Measurements from ENCODE around the gene VMO1. TPM values are rescaled to one million over a fixed set of nuclear protein-coding genes. Genes with fewer than 3 reads are reported as not detected.

Gene VMO1, protein sequence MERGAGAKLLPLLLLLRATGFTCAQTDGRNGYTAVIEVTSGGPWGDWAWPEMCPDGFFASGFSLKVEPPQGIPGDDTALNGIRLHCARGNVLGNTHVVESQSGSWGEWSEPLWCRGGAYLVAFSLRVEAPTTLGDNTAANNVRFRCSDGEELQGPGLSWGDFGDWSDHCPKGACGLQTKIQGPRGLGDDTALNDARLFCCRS
- polyA plus RNA-seq (2013, experiment 1 of 2) = 0.23 TPM
- 0.16 TPM for polyA plus RNA-seq (2013, experiment 2 of 2)

DNA sequence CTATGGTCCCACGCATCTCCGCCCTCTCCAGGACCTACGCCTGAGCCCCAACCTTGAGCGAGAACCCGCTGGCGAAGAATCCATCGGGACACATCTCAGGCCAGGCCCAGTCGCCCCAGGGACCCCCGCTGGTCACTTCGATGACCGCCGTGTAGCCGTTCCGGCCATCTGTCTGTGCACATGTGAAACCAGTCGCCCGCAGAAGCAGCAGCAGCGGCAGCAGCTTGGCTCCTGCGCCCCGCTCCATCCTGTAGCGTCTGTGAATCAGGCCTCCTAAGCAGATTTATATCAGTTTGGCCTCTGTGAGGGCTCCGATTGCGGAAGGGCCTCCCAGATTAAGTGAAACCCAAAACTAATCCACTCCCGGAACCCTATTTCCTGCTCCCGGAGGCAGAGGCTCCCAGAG lies at the start of gene VMO1:
TSS of gene VMO1 (minus strand) at position 259 of the 406 bp plus-strand sequence. CDS start at position 247, 12 bp downstream.
- Histone ChIP-seq H2BK12ac (ENCODE audit: low read length in 2 of 2) (no peak within 1 kb of the TSS), H3K36me3 (ENCODE audit: control insufficient read depth in 1 of 2, insufficient read depth in 2 of 2, low read depth in 1 of 2, low read length in 2 of 2) (no peaks in the 10 kb centered on the region), H3K14ac (ENCODE audit: low read length in 2 of 2) (no peak within 1 kb of the TSS), H2BK120ac (ENCODE audit: low read depth, low read length) (no peak within 1 kb of the TSS), H3K79me1 (replicated peaks; ENCODE audit: low read length, poor library complexity, severe bottlenecking) (peaks cover 7% of the 10 kb centered on the region), H2AK5ac (ENCODE audit: low read length, severe bottlenecking) (no peak within 1 kb of the TSS), H4K8ac (ENCODE audit: low read length) (no peak within 1 kb of the TSS), H3K4me2 (ENCODE audit: low read length, poor library complexity, severe bottlenecking) (no peak within 1 kb of the TSS), H3K18ac (ENCODE audit: low read depth in 1 of 2, low read length in 2 of 2) (no peak within 1 kb of the TSS), H4K91ac (ENCODE audit: low read length) (no peak within 1 kb of the TSS), H2BK5ac (ENCODE audit: low read depth, low read length, poor library complexity, severe bottlenecking) (no peak within 1 kb of the TSS), H3K9ac (ENCODE audit: low read length) (peak within 1 kb of the TSS; percentile 46), H3K23ac (ENCODE audit: low read length in 2 of 2) (peak within 1 kb of the TSS in 1 of 2 experiments; percentile 9), H3K4me1 (ENCODE audit: control insufficient read depth, insufficient read depth, low read depth, low read length) (peaks cover 15% of the 10 kb centered on the region), H3K27me3 (ENCODE audit: control insufficient read depth in 1 of 2, insufficient read depth in 1 of 2, low read length in 2 of 2) (peaks cover 8 to 34% of the 10 kb centered on the region in 2 experiments), H3K4me3 (ENCODE audit: insufficient read depth in 1 of 2, low read depth in 1 of 2, low read length in 2 of 2) (peak within 1 kb of the TSS in 1 of 2 experiments; percentile 69), H3K9me3 (ENCODE audit: control insufficient read depth, low read length) (no peaks in the 10 kb centered on the region), H3K27ac (ENCODE audit: low read length, poor library complexity, severe bottlenecking) (no peak within 1 kb of the TSS), H2BK15ac (ENCODE audit: low read depth, poor library complexity, severe bottlenecking) (no peak within 1 kb of the TSS), H2AFZ (ENCODE audit: low read depth, low read length) (no peak within 1 kb of the TSS), H3K4ac (ENCODE audit: low read depth in 1 of 2, low read length in 2 of 2) (no peak within 1 kb of the TSS)
- WGBS = 91% methylated on average over 20 of the region's 24 CpGs
- no peak for DNase-seq

GRCh38 chr17:4834681-4835020 lies 48.5 kb upstream of the VMO1 start:
- H3K9me3 ChIP-seq (ENCODE audit: control insufficient read depth, low read length) = no peaks in the 10 kb centered on the region
- H3K27me3 ChIP-seq (ENCODE audit: control insufficient read depth in 1 of 2, insufficient read depth in 1 of 2, low read length in 2 of 2) = no peaks in the 10 kb centered on the region
- H2BK12ac ChIP-seq (ENCODE audit: low read length in 2 of 2) = no peak overlapping the region
- peak overlapping the region; percentile 98 for H3K4me2 ChIP-seq (ENCODE audit: low read length, poor library complexity, severe bottlenecking)
- no peak overlapping the region for H2BK120ac ChIP-seq (ENCODE audit: low read depth, low read length)
- peaks cover 6% of the 10 kb centered on the region for H3K79me1 ChIP-seq (replicated peaks; ENCODE audit: low read length, poor library complexity, severe bottlenecking)
- H3K4me3 ChIP-seq (ENCODE audit: insufficient read depth in 1 of 2, low read depth in 1 of 2, low read length in 2 of 2) = peak overlapping the region; percentile 12 to 95
- H3K14ac ChIP-seq (ENCODE audit: low read length in 2 of 2) = no peak overlapping the region
- H3K36me3 ChIP-seq (ENCODE audit: control insufficient read depth in 1 of 2, insufficient read depth in 2 of 2, low read depth in 1 of 2, low read length in 2 of 2) = peaks cover 0 to 4% of the 10 kb centered on the region in 2 experiments
- no peak for DNase-seq
- H2BK15ac ChIP-seq (ENCODE audit: low read depth, poor library complexity, severe bottlenecking) = no peak overlapping the region
- H3K23ac ChIP-seq (ENCODE audit: low read length in 2 of 2) = no peak overlapping the region
- H3K27ac ChIP-seq (ENCODE audit: low read length, poor library complexity, severe bottlenecking) = no peak overlapping the region
- peak overlapping the region; percentile 81 for H3K9ac ChIP-seq (ENCODE audit: low read length)
- peaks cover 12% of the 10 kb centered on the region for H3K4me1 ChIP-seq (ENCODE audit: control insufficient read depth, insufficient read depth, low read depth, low read length)
- H4K91ac ChIP-seq (ENCODE audit: low read length) = no peak overlapping the region
- peak overlapping the region in 1 of 2 experiments; percentile 10 for H3K18ac ChIP-seq (ENCODE audit: low read depth in 1 of 2, low read length in 2 of 2)
- H3K4ac ChIP-seq (ENCODE audit: low read depth in 1 of 2, low read length in 2 of 2) = no peak overlapping the region
- no peak overlapping the region for H2BK5ac ChIP-seq (ENCODE audit: low read depth, low read length, poor library complexity, severe bottlenecking)
- H4K8ac ChIP-seq (ENCODE audit: low read length) = no peak overlapping the region
- H2AFZ ChIP-seq (ENCODE audit: low read depth, low read length) = no peak overlapping the region
- no peak overlapping the region for H2AK5ac ChIP-seq (ENCODE audit: low read length, severe bottlenecking)
- WGBS = 77% methylated on average over 4 of the region's 4 CpGs

- WGBS = 7% methylated on average over 10 of the region's 15 CpGs
- peak overlapping the region; percentile 98 for H3K4me2 ChIP-seq (ENCODE audit: low read length, poor library complexity, severe bottlenecking)
- H2AFZ ChIP-seq (ENCODE audit: low read depth, low read length) = peak overlapping the region; percentile 89
- no peaks in the 10 kb centered on the region for H3K27me3 ChIP-seq (ENCODE audit: control insufficient read depth in 1 of 2, insufficient read depth in 1 of 2, low read length in 2 of 2)
- H3K4ac ChIP-seq (ENCODE audit: low read depth in 1 of 2, low read length in 2 of 2) = peak overlapping the region; percentile 91 to 96
- H3K4me3 ChIP-seq (ENCODE audit: insufficient read depth in 1 of 2, low read depth in 1 of 2, low read length in 2 of 2) = peak overlapping the region; percentile 95 to 100
- peak; percentile 94 for DNase-seq
- peak overlapping the region; percentile 90 to 99 for H3K18ac ChIP-seq (ENCODE audit: low read depth in 1 of 2, low read length in 2 of 2)
- no peaks in the 10 kb centered on the region for H3K9me3 ChIP-seq (ENCODE audit: control insufficient read depth, low read length)
- H3K9ac ChIP-seq (ENCODE audit: low read length) = peak overlapping the region; percentile 81
- H4K8ac ChIP-seq (ENCODE audit: low read length) = peak overlapping the region; percentile 55
- H2BK15ac ChIP-seq (ENCODE audit: low read depth, poor library complexity, severe bottlenecking) = no peak overlapping the region
- H2BK120ac ChIP-seq (ENCODE audit: low read depth, low read length) = peak overlapping the region; percentile 81
- peaks cover 6% of the 10 kb centered on the region for H3K79me1 ChIP-seq (replicated peaks; ENCODE audit: low read length, poor library complexity, severe bottlenecking)
- H3K14ac ChIP-seq (ENCODE audit: low read length in 2 of 2) = peak overlapping the region in 1 of 2 experiments; percentile 71
- H2BK12ac ChIP-seq (ENCODE audit: low read length in 2 of 2) = peak overlapping the region; percentile 49 to 98
- H2BK5ac ChIP-seq (ENCODE audit: low read depth, low read length, poor library complexity, severe bottlenecking) = no peak overlapping the region
- no peak overlapping the region for H2AK5ac ChIP-seq (ENCODE audit: low read length, severe bottlenecking)
- peak overlapping the region; percentile 75 for H3K27ac ChIP-seq (ENCODE audit: low read length, poor library complexity, severe bottlenecking)
- H3K4me1 ChIP-seq (ENCODE audit: control insufficient read depth, insufficient read depth, low read depth, low read length) = peaks cover 12% of the 10 kb centered on the region
- peak overlapping the region; percentile 94 for H4K91ac ChIP-seq (ENCODE audit: low read length)
- no peak overlapping the region for H3K23ac ChIP-seq (ENCODE audit: low read length in 2 of 2)
- peaks cover 0 to 4% of the 10 kb centered on the region in 2 experiments for H3K36me3 ChIP-seq (ENCODE audit: control insufficient read depth in 1 of 2, insufficient read depth in 2 of 2, low read depth in 1 of 2, low read length in 2 of 2)
Observed at GRCh38 chr17:4833941-4834680, 47.9 kb upstream of the VMO1 start.

Measured in mesenchymal stem cell (in vitro differentiated cells and primary cell).